Dedifferentiated amniotic fluid mesenchymal stem cell (primary cell): ENCODE measurements around the gene VIT.
"Not testable (repeated sequence)": the region's sequence is repeated elsewhere in the genome, so short reads cannot be mapped to it uniquely, and the experiment has no call there.

ENCODE experiments used
- DNase-seq: peaks from one replicate; pipeline ENCODE4 v3.0.0-alpha.2; 2016; ENCODE audit errors: extremely low spot score

The VIT gene

GRCh38 chr2:36807223-36807886 lies 110.8 kb downstream of the VIT start:
- no peak for DNase-seq

- DNase-seq = no peak
Observed at GRCh38 chr2:36808386-36809068, 112.0 kb downstream of the VIT start.

- DNase-seq = no peak
Observed at GRCh38 chr2:36809069-36809445, 112.5 kb downstream of the VIT start.

GRCh38 chr2:36811071-36811470 lies 114.6 kb downstream of the VIT start:
- DNase-seq = no peak

- no peak for DNase-seq
Observed at GRCh38 chr2:36812196-36812595, 115.7 kb downstream of the VIT start.

- no peak for DNase-seq
Observed at GRCh38 chr2:36818542-36818941, 122.0 kb downstream of the VIT start.

- DNase-seq = no peak
Observed at GRCh38 chr2:36819095-36819711, 122.7 kb downstream of the VIT start.

- DNase-seq = no peak
Observed at GRCh38 chr2:36820942-36821605, 124.6 kb downstream of the VIT start.

- DNase-seq = no peak
Observed at GRCh38 chr2:36823862-36824261, 127.4 kb downstream of the VIT start.

GRCh38 chr2:36824273-36824672 lies 127.8 kb downstream of the VIT start:
- DNase-seq = no peak

- not testable (repeated sequence) for DNase-seq
Observed at GRCh38 chr2:36824683-36825082, 128.2 kb downstream of the VIT start.

- DNase-seq = no peak
Observed at GRCh38 chr2:36831185-36831584, 134.7 kb downstream of the VIT start.

GRCh38 chr2:36834203-36834602 lies 137.7 kb downstream of the VIT start:
- DNase-seq = no peak

- DNase-seq = no peak
Observed at GRCh38 chr2:36834731-36835524, 138.4 kb downstream of the VIT start.

GRCh38 chr2:36839976-36840617 lies 143.6 kb downstream of the VIT start:
- DNase-seq = no peak

GRCh38 chr2:36843838-36844237 lies 147.3 kb downstream of the VIT start:
- DNase-seq = no peak

GRCh38 chr2:36849265-36849664 lies 152.8 kb downstream of the VIT start:
- no peak for DNase-seq

GRCh38 chr2:36854241-36854640 lies 157.7 kb downstream of the VIT start:
- DNase-seq = no peak

- DNase-seq = no peak
Observed at GRCh38 chr2:36855429-36855828, 158.9 kb downstream of the VIT start.

- no peak for DNase-seq
Observed at GRCh38 chr2:36857713-36858112, 161.2 kb downstream of the VIT start.
